Choroid plexus epithelial cell (primary cell): Measurements from ENCODE around the gene EIF5A2.

Experiments
- DNase-seq: peaks from one replicate; pipeline ENCODE4 v3.0.0-alpha.2; 2010; ENCODE audit warnings: low read depth
- H3K4me3 ChIP-seq: 2 replicates; pipeline ENCODE4 v1.5.1; 2011; ENCODE audit warnings: low read depth, mild to moderate bottlenecking, control low read depth, low read length, moderate library complexity
- TF ChIP-seq, protein P1 (sequence below): conservative IDR thresholded peaks from 2 replicates; pipeline ENCODE4 v1.5.1; 2011; ENCODE audit warnings: low read depth, mild to moderate bottlenecking, control low read depth, inconsistent platforms, low read length, moderate library complexity

Gene EIF5A2

DNA sequence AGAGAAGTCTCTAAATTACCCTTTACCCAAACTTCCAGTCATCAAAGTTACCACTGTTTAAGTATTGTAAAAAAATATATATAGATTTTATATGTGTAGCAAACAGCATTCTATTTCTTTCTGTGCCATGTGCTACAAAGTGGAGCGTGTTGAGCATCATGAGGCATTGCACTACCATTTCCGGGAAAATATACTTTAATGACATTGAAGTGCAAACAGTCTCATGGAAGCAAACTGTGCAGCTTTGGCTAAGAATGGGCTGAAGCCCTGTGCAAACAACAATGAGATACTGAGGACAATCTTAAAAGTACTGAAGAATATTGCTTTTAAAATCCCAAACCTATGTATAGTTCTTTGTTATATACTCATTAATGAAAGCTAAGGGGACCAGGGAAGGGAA is 31.9 kb downstream of the EIF5A2 start:
- H3K4me3 ChIP-seq = no peak overlapping the region
- no peak for DNase-seq
- TF ChIP-seq, protein P1, sequence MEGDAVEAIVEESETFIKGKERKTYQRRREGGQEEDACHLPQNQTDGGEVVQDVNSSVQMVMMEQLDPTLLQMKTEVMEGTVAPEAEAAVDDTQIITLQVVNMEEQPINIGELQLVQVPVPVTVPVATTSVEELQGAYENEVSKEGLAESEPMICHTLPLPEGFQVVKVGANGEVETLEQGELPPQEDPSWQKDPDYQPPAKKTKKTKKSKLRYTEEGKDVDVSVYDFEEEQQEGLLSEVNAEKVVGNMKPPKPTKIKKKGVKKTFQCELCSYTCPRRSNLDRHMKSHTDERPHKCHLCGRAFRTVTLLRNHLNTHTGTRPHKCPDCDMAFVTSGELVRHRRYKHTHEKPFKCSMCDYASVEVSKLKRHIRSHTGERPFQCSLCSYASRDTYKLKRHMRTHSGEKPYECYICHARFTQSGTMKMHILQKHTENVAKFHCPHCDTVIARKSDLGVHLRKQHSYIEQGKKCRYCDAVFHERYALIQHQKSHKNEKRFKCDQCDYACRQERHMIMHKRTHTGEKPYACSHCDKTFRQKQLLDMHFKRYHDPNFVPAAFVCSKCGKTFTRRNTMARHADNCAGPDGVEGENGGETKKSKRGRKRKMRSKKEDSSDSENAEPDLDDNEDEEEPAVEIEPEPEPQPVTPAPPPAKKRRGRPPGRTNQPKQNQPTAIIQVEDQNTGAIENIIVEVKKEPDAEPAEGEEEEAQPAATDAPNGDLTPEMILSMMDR = no peak

DNA sequence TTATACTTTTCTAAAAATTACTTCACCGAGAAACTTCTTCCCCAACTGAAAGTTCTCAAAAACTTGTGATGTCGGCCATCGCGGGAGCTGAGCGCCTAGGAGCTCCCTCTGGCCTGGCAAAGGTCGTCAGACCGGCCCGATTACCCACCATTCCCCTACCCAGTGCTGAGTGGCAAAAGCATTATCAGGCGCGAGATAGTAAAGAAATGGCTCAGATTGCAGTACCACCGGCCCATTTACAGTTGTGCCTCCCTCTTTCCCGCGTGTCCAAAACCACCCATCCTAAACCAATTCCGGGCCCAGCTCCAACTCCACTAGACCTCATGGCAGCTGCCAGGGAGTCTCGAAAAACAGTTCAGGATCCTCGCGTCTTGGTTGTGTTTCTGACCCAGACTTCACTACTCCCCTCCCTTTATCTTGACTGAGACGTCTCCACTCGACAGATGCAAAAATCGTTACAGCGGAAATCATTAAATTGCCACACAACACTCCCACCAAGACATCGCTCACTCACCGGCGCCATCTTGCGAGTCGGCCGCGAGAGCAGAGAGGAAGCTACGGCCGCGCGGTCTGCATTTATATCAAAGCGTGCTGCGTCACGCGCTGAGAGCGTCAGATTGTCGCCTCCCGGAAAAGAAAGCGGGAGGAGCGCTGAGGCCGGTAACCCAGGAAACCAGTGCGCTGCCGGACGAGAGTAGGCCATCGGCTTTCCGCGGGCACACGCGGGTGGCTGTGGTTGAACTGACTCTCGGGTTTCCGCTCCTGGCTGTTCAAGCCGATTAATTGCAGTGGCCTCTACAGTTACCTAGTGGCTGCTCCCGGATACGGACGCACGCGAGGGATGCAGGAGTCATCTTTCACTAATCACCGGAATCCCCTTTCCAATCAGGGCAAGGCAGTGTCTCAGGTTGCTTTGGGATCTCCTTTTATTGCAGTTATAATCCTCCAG is 38.5 kb downstream of the EIF5A2 start, which contains the start of gene RPL22L1:
RPL22L1 (minus strand) TSS at position 551 of the 949 bp plus-strand sequence; CDS start at position 523, 28 bp downstream.
- DNase-seq = peak; percentile 97
- H3K4me3 ChIP-seq = peak within 1 kb of the TSS; percentile 74
- TF ChIP-seq, protein P1 = peak; percentile 18

DNA sequence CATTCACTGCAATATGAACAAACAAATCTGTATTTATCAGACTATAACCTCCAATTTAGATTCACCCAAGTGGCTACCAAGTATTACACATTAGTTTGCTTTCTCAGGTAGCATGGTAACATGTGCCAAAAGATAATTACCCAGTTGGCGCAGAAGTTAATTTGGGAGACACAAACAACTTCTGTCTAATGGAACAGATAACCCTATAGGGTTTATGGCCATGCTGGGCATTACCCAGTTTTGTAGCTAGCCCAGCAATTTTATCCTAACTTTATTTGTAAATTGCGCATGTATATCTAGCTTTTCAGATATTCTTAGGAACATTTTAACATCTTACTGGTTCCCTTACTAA is 39.2 kb downstream of the EIF5A2 start:
- no peak for DNase-seq
- H3K4me3 ChIP-seq = peak overlapping the region; percentile 74
- TF ChIP-seq, protein P1 = no peak

DNA sequence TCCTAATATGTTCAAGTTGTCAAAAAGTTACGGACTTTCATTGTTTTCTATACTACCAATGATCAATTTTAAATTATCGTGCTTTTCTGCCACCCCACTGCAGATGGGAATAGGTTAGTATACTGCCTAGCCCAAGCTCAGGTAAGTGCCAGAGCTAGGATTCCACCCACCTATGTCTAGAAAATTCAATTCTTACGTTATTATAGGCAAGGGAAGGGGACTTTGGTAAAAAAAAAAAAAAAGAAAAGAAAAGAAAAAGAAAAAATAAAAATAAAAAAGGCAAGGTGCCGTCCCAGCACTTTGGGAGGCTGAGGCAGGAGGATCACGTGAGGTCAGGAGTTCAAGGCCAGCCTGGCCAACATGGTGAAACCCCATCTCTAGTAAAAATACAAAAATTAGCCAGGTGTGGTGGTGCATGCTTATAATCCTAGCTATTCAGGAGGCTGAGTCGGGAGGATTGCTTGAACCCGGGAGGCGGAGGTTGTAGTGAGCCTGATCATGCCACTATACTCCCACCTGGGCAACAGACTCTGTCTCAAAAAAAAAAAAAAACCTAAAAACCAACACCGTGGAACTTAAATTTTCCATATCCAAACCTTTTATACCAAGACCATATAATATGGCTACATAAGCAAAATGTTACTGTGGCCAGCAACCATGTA is 39.7 kb downstream of the EIF5A2 start:
- no peak for DNase-seq
- peak overlapping the region; percentile 74 for H3K4me3 ChIP-seq
- TF ChIP-seq, protein P1 = no peak

DNA sequence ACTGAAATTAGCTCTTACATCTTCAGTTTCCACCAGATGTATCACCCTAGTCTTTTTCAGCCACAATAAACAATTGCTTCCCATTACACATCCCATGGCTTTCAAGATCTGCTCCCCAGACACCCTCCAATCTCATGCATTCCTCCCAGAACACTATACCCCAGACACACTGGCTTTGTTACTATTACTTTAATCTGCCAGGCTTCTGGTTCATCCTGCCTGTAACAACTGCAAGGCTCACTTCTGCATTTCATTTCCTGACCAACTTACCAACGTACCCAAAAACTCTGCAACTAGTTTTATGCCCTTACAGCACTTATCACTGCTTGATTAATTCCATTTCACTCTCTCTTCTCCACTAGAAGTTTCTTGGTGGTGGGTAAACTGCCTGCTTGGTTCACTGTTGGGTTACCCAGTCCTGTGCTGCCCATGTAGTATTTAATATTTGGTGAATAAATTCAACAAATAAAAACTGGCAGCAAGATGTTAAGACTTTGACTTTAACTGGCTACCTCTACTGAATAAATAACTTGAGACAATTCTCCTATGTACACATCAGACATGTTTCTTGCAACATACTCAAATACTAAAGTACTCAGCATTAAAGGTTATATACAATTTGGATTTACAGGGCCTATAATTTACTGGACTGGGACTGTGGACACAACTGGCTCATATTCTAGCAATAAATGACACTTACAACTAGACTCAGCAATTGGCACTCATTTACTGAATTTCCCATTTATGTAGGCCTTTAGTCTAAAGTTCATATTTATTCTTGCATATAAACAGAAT is 41.1 kb downstream of the EIF5A2 start:
- DNase-seq = no peak
- peak overlapping the region; percentile 18 for H3K4me3 ChIP-seq
- TF ChIP-seq, protein P1 = no peak

DNA sequence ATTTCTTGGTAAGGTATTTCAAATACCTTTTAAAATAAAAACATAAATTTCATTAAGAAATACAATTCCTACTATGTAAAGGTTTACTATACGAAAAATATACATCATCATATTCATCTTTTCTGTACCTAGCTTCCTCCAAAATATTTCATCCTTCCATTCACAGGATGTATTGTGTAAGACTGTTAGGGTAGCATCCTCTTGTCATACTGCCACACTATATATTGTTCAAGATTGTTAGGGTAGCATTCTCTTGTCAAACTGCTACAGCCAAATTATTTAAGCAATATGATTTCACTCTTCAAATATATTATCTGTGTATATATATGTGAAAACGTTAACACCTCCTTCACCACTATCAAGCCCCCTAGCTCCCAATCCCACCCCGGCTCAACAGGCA is 41.9 kb downstream of the EIF5A2 start:
- TF ChIP-seq, protein P1 = no peak
- DNase-seq = no peak
- H3K4me3 ChIP-seq = no peak overlapping the region
